ENCODE data around the gene STEAP1B. TPM values are rescaled to one million over a fixed set of nuclear protein-coding genes. Genes with fewer than 3 reads are reported as not detected.

The STEAP1B gene
- total and polyA plus RNA-seq, 2 experiments from 2014 or later = 27.7 to 31.6 TPM

DNA sequence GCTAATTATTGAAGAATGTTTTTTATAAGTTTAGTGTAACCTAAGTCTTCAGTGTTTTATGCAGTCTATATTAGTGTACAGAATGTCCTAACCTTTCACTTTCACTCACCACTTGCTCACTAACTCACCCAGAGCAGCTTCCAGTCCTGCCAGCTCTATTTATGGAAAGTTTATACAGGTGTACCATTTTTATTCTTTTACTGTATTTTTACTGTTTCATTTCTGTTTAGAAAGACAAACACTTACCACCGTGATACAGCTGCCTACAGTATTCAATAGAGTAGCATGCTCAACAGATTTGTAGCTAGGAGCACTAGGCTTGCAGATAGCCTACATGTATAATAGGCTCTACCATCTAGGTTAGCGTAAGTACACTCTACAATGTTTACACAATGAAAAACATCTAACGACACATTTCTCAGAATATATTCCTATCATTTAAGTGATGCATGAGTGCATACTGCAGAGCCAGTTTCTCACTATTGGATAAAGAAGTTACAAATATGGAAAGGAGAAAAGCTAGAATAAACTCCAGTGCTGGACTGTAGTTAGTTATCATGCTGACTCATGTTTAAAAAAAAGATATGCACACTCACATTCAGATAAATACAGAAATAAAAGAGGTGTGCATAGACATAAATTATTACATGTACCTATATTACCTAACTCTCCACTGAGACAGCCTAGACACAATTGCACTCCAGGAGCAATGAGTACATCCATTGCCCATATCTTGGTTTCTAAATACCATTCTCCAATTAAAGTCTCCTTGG, 30.4 kb downstream of the STEAP1B start:
- 77 to 82% methylated on average over 3 of the region's 3 CpGs for WGBS, 2 experiments (ENCODE audit: low coverage in 1 of 2, low lambda C conversion rate in 2 of 2, missing lambda C conversion rate in 2 of 2)
- Histone ChIP-seq H3K9ac (no peak overlapping the region), H3K27me3 (replicated peaks; ENCODE audit: insufficient read depth) (no peaks in the 10 kb centered on the region), H3K9me3 (ENCODE audit: low read depth) (no peaks in the 10 kb centered on the region), H3K79me2 (ENCODE audit: insufficient read depth) (no peaks in the 10 kb centered on the region), H3K4me1 (ENCODE audit: insufficient read depth) (no peaks in the 10 kb centered on the region), H3K4me3 (no peak overlapping the region), H3K27ac (no peak overlapping the region), H3K9me2 (ENCODE audit: insufficient read depth) (no peaks in the 10 kb centered on the region), H3K36me3 (ENCODE audit: low read depth) (no peaks in the 10 kb centered on the region), H3F3A (ENCODE audit: insufficient read depth) (no peaks in the 10 kb centered on the region), H4K20me1 (ENCODE audit: insufficient read depth) (no peaks in the 10 kb centered on the region), H2AFZ (no peak overlapping the region), H3K4me2 (ENCODE audit: unreplicated experiment) (no peak overlapping the region)
- in situ Hi-C loops (cut with MboI) = no loop called here
- DNase-seq = no peak
- TF ChIP-seq EZH2phosphoT487 (IDR thresholded peaks at IDR 0.05; ENCODE audit: insufficient read depth, low read depth) (no peak), EZH2 (IDR thresholded peaks at IDR 0.05; ENCODE audit: insufficient read depth, poor library complexity, severe bottlenecking) (no peak)

DNA sequence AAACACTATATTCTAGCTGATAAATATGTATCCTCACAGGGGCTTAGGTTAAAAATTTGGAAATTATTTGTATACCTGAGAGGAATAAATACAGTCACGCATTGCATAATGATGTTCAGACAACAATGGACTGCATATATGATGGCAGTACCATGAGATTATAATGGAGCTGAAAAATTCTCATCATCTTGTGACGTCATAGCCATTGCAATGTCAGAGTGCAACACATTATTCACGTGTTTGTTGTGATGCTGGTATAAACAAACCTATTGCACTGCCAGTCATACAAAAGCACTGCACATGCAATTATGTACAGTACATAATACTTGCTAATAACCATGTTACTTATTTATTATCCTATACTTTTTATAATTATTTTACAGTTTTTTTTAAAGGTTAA, 31.4 kb downstream of the STEAP1B start:
- Histone ChIP-seq H3K4me1 (ENCODE audit: insufficient read depth) (no peaks in the 10 kb centered on the region), H4K20me1 (ENCODE audit: insufficient read depth) (no peaks in the 10 kb centered on the region), H3F3A (ENCODE audit: insufficient read depth) (no peaks in the 10 kb centered on the region), H3K27ac (no peak overlapping the region), H3K9me3 (ENCODE audit: low read depth) (no peaks in the 10 kb centered on the region), H3K36me3 (ENCODE audit: low read depth) (no peaks in the 10 kb centered on the region), H3K4me3 (no peak overlapping the region), H3K79me2 (ENCODE audit: insufficient read depth) (no peaks in the 10 kb centered on the region), H2AFZ (no peak overlapping the region), H3K27me3 (replicated peaks; ENCODE audit: insufficient read depth) (no peaks in the 10 kb centered on the region), H3K9ac (no peak overlapping the region), H3K4me2 (ENCODE audit: unreplicated experiment) (no peak overlapping the region), H3K9me2 (ENCODE audit: insufficient read depth) (no peaks in the 10 kb centered on the region)
- in situ Hi-C loops (cut with MboI) = no loop called here
- WGBS, 2 experiments (ENCODE audit: low coverage in 1 of 2, low lambda C conversion rate in 2 of 2, missing lambda C conversion rate in 2 of 2) = 92 to 93% methylated on average over 3 of the region's 3 CpGs
- TF ChIP-seq EZH2 (IDR thresholded peaks at IDR 0.05; ENCODE audit: insufficient read depth, poor library complexity, severe bottlenecking) (no peak), EZH2phosphoT487 (IDR thresholded peaks at IDR 0.05; ENCODE audit: insufficient read depth, low read depth) (no peak)
- DNase-seq = no peak

- DNase-seq = no peak
- Histone ChIP-seq H3K9me2 (ENCODE audit: insufficient read depth) (no peaks in the 10 kb centered on the region), H3K9me3 (ENCODE audit: low read depth) (no peaks in the 10 kb centered on the region), H3F3A (ENCODE audit: insufficient read depth) (no peaks in the 10 kb centered on the region), H3K27ac (no peak overlapping the region), H3K4me2 (ENCODE audit: unreplicated experiment) (no peak overlapping the region), H4K20me1 (ENCODE audit: insufficient read depth) (no peaks in the 10 kb centered on the region), H3K27me3 (replicated peaks; ENCODE audit: insufficient read depth) (no peaks in the 10 kb centered on the region), H3K9ac (no peak overlapping the region), H3K79me2 (ENCODE audit: insufficient read depth) (no peaks in the 10 kb centered on the region), H3K4me1 (ENCODE audit: insufficient read depth) (no peaks in the 10 kb centered on the region), H3K36me3 (ENCODE audit: low read depth) (no peaks in the 10 kb centered on the region), H2AFZ (no peak overlapping the region), H3K4me3 (no peak overlapping the region)
- in situ Hi-C loops (cut with MboI) = no loop called here
- TF ChIP-seq EZH2phosphoT487 (IDR thresholded peaks at IDR 0.05; ENCODE audit: insufficient read depth, low read depth) = no peak
- no peak for TF ChIP-seq EZH2 (IDR thresholded peaks at IDR 0.05; ENCODE audit: insufficient read depth, poor library complexity, severe bottlenecking)
- 53 to 60% methylated on average over 4 of the region's 4 CpGs for WGBS, 2 experiments (ENCODE audit: low coverage in 1 of 2, low lambda C conversion rate in 2 of 2, missing lambda C conversion rate in 2 of 2)
Measured at GRCh38 chr7:22464299-22464698, 35.7 kb downstream of the STEAP1B start.

GRCh38 chr7:22460363-22460988, 39.5 kb downstream of the STEAP1B start:
- no peak overlapping the region for H2AFZ ChIP-seq
- DNase-seq = no peak
- in situ Hi-C loops (cut with MboI) = no loop called here
- no peaks in the 10 kb centered on the region for H3F3A ChIP-seq (ENCODE audit: insufficient read depth)
- H3K9me3 ChIP-seq (ENCODE audit: low read depth) = no peaks in the 10 kb centered on the region
- WGBS, 2 experiments (ENCODE audit: low coverage in 1 of 2, low lambda C conversion rate in 2 of 2, missing lambda C conversion rate in 2 of 2) = 77 to 78% methylated on average over 5 of the region's 5 CpGs
- no peaks in the 10 kb centered on the region for H4K20me1 ChIP-seq (ENCODE audit: insufficient read depth)
- no peaks in the 10 kb centered on the region for H3K9me2 ChIP-seq (ENCODE audit: insufficient read depth)
- no peaks in the 10 kb centered on the region for H3K27me3 ChIP-seq (replicated peaks; ENCODE audit: insufficient read depth)
- H3K4me3 ChIP-seq = no peak overlapping the region
- H3K79me2 ChIP-seq (ENCODE audit: insufficient read depth) = no peaks in the 10 kb centered on the region
- TF ChIP-seq EZH2 (IDR thresholded peaks at IDR 0.05; ENCODE audit: insufficient read depth, poor library complexity, severe bottlenecking) = no peak
- H3K9ac ChIP-seq = no peak overlapping the region
- no peaks in the 10 kb centered on the region for H3K36me3 ChIP-seq (ENCODE audit: low read depth)
- H3K4me1 ChIP-seq (ENCODE audit: insufficient read depth) = no peaks in the 10 kb centered on the region
- H3K4me2 ChIP-seq (ENCODE audit: unreplicated experiment) = no peak overlapping the region
- H3K27ac ChIP-seq = no peak overlapping the region

Data from GM23248 (cell line).